Measurements from ENCODE around the gene RNLS. TPM values are rescaled to one million over a fixed set of nuclear protein-coding genes. Genes with fewer than 3 reads are reported as not detected.

RNLS gene
- total and polyA plus RNA-seq, 5 donors: 11.1 to 20.8 (median 16.2) TPM

- no peak overlapping the region for H3K4me3 ChIP-seq (ENCODE audit: low read length)
- 61% methylated on average over 2 of the region's 2 CpGs for WGBS
- H3K27ac ChIP-seq (ENCODE audit: low read length): no peak overlapping the region
- no peaks in the 10 kb centered on the region for H3K27me3 ChIP-seq (ENCODE audit: control insufficient read depth, insufficient read depth)
- DNase-seq (no peak), ATAC-seq (no peak)
- peaks cover 4% of the 10 kb centered on the region for H3K4me1 ChIP-seq (ENCODE audit: control insufficient read depth, insufficient read depth, low read length)
- intact Hi-C loops (cut with DNase I): no loop called here
- no peaks in the 10 kb centered on the region for H3K9me3 ChIP-seq (ENCODE audit: control insufficient read depth, low read length)
Measured at GRCh38 chr10:88253622-88254021, 329.5 kb downstream of the RNLS start.

GRCh38 chr10:88253128-88253527 lies 330.0 kb downstream of the RNLS start:
- peaks cover 4% of the 10 kb centered on the region for H3K4me1 ChIP-seq (ENCODE audit: control insufficient read depth, insufficient read depth, low read length)
- no peak overlapping the region for H3K4me3 ChIP-seq (ENCODE audit: low read length)
- DNase-seq (no peak), ATAC-seq (no peak)
- 95% methylated on average over 3 of the region's 3 CpGs for WGBS
- H3K27ac ChIP-seq (ENCODE audit: low read length): no peak overlapping the region
- intact Hi-C loops (cut with DNase I): no loop called here
- no peaks in the 10 kb centered on the region for H3K9me3 ChIP-seq (ENCODE audit: control insufficient read depth, low read length)
- H3K27me3 ChIP-seq (ENCODE audit: control insufficient read depth, insufficient read depth): no peaks in the 10 kb centered on the region

- ATAC-seq (no peak), DNase-seq (no peak)
- intact Hi-C loops (cut with DNase I): loop anchor here in 2 of 4 donors (5.0 to 10.0 kb wide), 3 partner anchors 135 to 387 kb away; partner anchors contain the start of genes KLLN (in 2 of the 2) and PTEN (in 2 of the 2)
- Histone ChIP-seq H3K27me3 (ENCODE audit: control insufficient read depth, insufficient read depth) (no peaks in the 10 kb centered on the region), H3K27ac (ENCODE audit: low read length) (no peak overlapping the region), H3K9me3 (ENCODE audit: control insufficient read depth, low read length) (no peaks in the 10 kb centered on the region), H3K4me1 (ENCODE audit: control insufficient read depth, insufficient read depth, low read length) (peaks cover 7% of the 10 kb centered on the region), H3K4me3 (ENCODE audit: low read length) (no peak overlapping the region)
- WGBS: 95% methylated on average over 2 of the region's 2 CpGs
Measured at GRCh38 chr10:88249450-88249849, 333.7 kb downstream of the RNLS start.

- Histone ChIP-seq H3K27me3 (ENCODE audit: control insufficient read depth, insufficient read depth) (no peaks in the 10 kb centered on the region), H3K27ac (ENCODE audit: low read length) (no peak overlapping the region), H3K4me1 (ENCODE audit: control insufficient read depth, insufficient read depth, low read length) (peaks cover 6% of the 10 kb centered on the region), H3K9me3 (ENCODE audit: control insufficient read depth, low read length) (no peaks in the 10 kb centered on the region), H3K4me3 (ENCODE audit: low read length) (no peak overlapping the region)
- WGBS: 63% methylated on average over 4 of the region's 4 CpGs
- no peak for ATAC-seq
- intact Hi-C loops (cut with DNase I): loop anchor here in 2 of 4 donors (5.0 to 10.0 kb wide), 3 partner anchors 138 to 384 kb away; partner anchors contain the start of genes KLLN (in 2 of the 2) and PTEN (in 2 of the 2)
- no peak for DNase-seq
Measured at GRCh38 chr10:88246675-88247074, 336.4 kb downstream of the RNLS start.

GRCh38 chr10:88245974-88246511 lies 337.1 kb downstream of the RNLS start:
- Histone ChIP-seq H3K4me3 (ENCODE audit: low read length) (no peak overlapping the region), H3K4me1 (ENCODE audit: control insufficient read depth, insufficient read depth, low read length) (peaks cover 6% of the 10 kb centered on the region), H3K27me3 (ENCODE audit: control insufficient read depth, insufficient read depth) (no peaks in the 10 kb centered on the region), H3K9me3 (ENCODE audit: control insufficient read depth, low read length) (no peaks in the 10 kb centered on the region), H3K27ac (ENCODE audit: low read length) (peak overlapping the region; percentile 66)
- peak; percentile 41 to 56 for ATAC-seq
- 14% methylated on average over 4 of the region's 4 CpGs for WGBS
- intact Hi-C loops (cut with DNase I): loop anchor here in 2 of 4 donors (5.0 to 10.0 kb wide), 3 partner anchors 139 to 384 kb away; partner anchors contain the start of genes KLLN (in 2 of the 2) and PTEN (in 2 of the 2)
- DNase-seq: no peak

GRCh38 chr10:88244781-88245625 lies 338.1 kb downstream of the RNLS start:
- WGBS: 80% methylated on average over 9 of the region's 9 CpGs

GRCh38 chr10:88243836-88244730 lies 339.0 kb downstream of the RNLS start:
- DNase-seq (peak; percentile 88 to 93 (median 91)), ATAC-seq (peak; percentile 94 to 96)
- peak overlapping the region; percentile 21 for H3K4me3 ChIP-seq (ENCODE audit: low read length)
- intact Hi-C loops (cut with DNase I): loop anchor here in 2 of 4 donors (10.0 kb wide), 2 partner anchors 141 to 379 kb away; partner anchors contain the start of genes KLLN (in 1 of the 2) and PTEN (in 1 of the 2)
- 18% methylated on average over 12 of the region's 12 CpGs for WGBS
- H3K4me1 ChIP-seq (ENCODE audit: control insufficient read depth, insufficient read depth, low read length): peaks cover 7% of the 10 kb centered on the region
- H3K9me3 ChIP-seq (ENCODE audit: control insufficient read depth, low read length): no peaks in the 10 kb centered on the region
- no peaks in the 10 kb centered on the region for H3K27me3 ChIP-seq (ENCODE audit: control insufficient read depth, insufficient read depth)
- H3K27ac ChIP-seq (ENCODE audit: low read length): peak overlapping the region; percentile 94

More at GRCh38 chr10:88244781-88245625, 338.1 kb downstream of the RNLS start:
- no peaks in the 10 kb centered on the region for H3K9me3 ChIP-seq (ENCODE audit: control insufficient read depth, low read length)
- peaks cover 6% of the 10 kb centered on the region for H3K4me1 ChIP-seq (ENCODE audit: control insufficient read depth, insufficient read depth, low read length)
- intact Hi-C loops (cut with DNase I): loop anchor here in 2 of 4 donors (5.0 to 10.0 kb wide), 3 partner anchors 140 to 383 kb away; partner anchors contain the start of genes KLLN (in 2 of the 2) and PTEN (in 2 of the 2)
- no peak overlapping the region for H3K4me3 ChIP-seq (ENCODE audit: low read length)
- H3K27ac ChIP-seq (ENCODE audit: low read length): peak overlapping the region; percentile 89
- no peaks in the 10 kb centered on the region for H3K27me3 ChIP-seq (ENCODE audit: control insufficient read depth, insufficient read depth)
- DNase-seq (no peak), ATAC-seq (no peak)

GRCh38 chr10:88243202-88243744 lies 339.8 kb downstream of the RNLS start:
- Histone ChIP-seq H3K27ac (ENCODE audit: low read length) (peak overlapping the region; percentile 94), H3K4me3 (ENCODE audit: low read length) (peak overlapping the region; percentile 21), H3K4me1 (ENCODE audit: control insufficient read depth, insufficient read depth, low read length) (peaks cover 8% of the 10 kb centered on the region), H3K27me3 (ENCODE audit: control insufficient read depth, insufficient read depth) (no peaks in the 10 kb centered on the region), H3K9me3 (ENCODE audit: control insufficient read depth, low read length) (no peaks in the 10 kb centered on the region)
- 22% methylated on average over 5 of the region's 5 CpGs for WGBS
- DNase-seq: no peak
- intact Hi-C loops (cut with DNase I): loop anchor here in 2 of 4 donors (10.0 kb wide), 2 partner anchors 142 to 378 kb away; partner anchors contain the start of genes KLLN (in 1 of the 2) and PTEN (in 1 of the 2)
- ATAC-seq: peak; percentile 50 to 58

- Histone ChIP-seq H3K9me3 (ENCODE audit: control insufficient read depth, low read length) (no peaks in the 10 kb centered on the region), H3K27me3 (ENCODE audit: control insufficient read depth, insufficient read depth) (no peaks in the 10 kb centered on the region), H3K4me3 (ENCODE audit: low read length) (no peak overlapping the region), H3K4me1 (ENCODE audit: control insufficient read depth, insufficient read depth, low read length) (peaks cover 10% of the 10 kb centered on the region), H3K27ac (ENCODE audit: low read length) (no peak overlapping the region)
- 93% methylated on average over 1 of the region's 1 CpG for WGBS
- DNase-seq (no peak), ATAC-seq (no peak)
- intact Hi-C loops (cut with DNase I): loop anchor here in 2 of 4 donors (10.0 kb wide), 2 partner anchors 143 to 377 kb away; partner anchors contain the start of genes KLLN (in 1 of the 2) and PTEN (in 1 of the 2)
Measured at GRCh38 chr10:88241501-88241900, 341.6 kb downstream of the RNLS start.

GRCh38 chr10:88239212-88239611 lies 343.9 kb downstream of the RNLS start:
- Histone ChIP-seq H3K9me3 (ENCODE audit: control insufficient read depth, low read length) (no peaks in the 10 kb centered on the region), H3K4me1 (ENCODE audit: control insufficient read depth, insufficient read depth, low read length) (peaks cover 10% of the 10 kb centered on the region), H3K4me3 (ENCODE audit: low read length) (no peak overlapping the region), H3K27me3 (ENCODE audit: control insufficient read depth, insufficient read depth) (no peaks in the 10 kb centered on the region), H3K27ac (ENCODE audit: low read length) (no peak overlapping the region)
- DNase-seq: no peak
- no peak for ATAC-seq
- WGBS: 82% methylated on average over 2 of the region's 2 CpGs
- intact Hi-C loops (cut with DNase I): no loop called here
